Measurements from ENCODE around the gene ZFAND6. TPM values are rescaled to one million over a fixed set of nuclear protein-coding genes. Genes with fewer than 3 reads are reported as not detected.

ZFAND6 gene
- polyA plus RNA-seq, 3 donors, result 41.6 to 106 (median 99.6) TPM

- no CpG with 5 or more reads among the region's 2 CpGs for WGBS (ENCODE audit: insufficient coverage)
- Mint-ChIP-seq H3K9me3 (peaks cover 0 to 2% (median 0%) of the 10 kb centered on the region in 7 donors), H3K4me3 (no peak overlapping the region), H3K36me3 (peaks cover 23 to 27% of the 10 kb centered on the region in 2 donors), H3K27ac (no peak overlapping the region), H3K27me3 (ENCODE audit: low read depth in 3 of 3) (peaks cover 0 to 2% (median 0%) of the 10 kb centered on the region in 3 donors), H3K4me1 (peaks cover 19% of the 10 kb centered on the region)
- H3K36me3 ChIP-seq (replicated peaks in 1 of 2; ENCODE audit: control insufficient read depth in 1 of 2, insufficient read depth in 2 of 2, low read length in 2 of 2), result peaks cover 2 to 32% of the 10 kb centered on the region in 2 donors
- no peak for TF ChIP-seq CTCF (IDR thresholded peaks at IDR 0.05)
- H4K20me1 ChIP-seq (ENCODE audit: insufficient read depth, low read length), result peaks cover 87% of the 10 kb centered on the region
- H3K79me2 ChIP-seq (ENCODE audit: insufficient read depth, low read length), result peaks cover 32% of the 10 kb centered on the region
- no peak overlapping the region for H3K9ac ChIP-seq (ENCODE audit: insufficient read depth, low read length, poor library complexity, severe bottlenecking)
- intact Hi-C loops (cut with micrococcal nuclease), result no loop called here
- no peak for DNase-seq
- H2AFZ ChIP-seq (ENCODE audit: insufficient read depth, low read depth, low read length, poor library complexity, severe bottlenecking), result no peak overlapping the region
- H3K27me3 ChIP-seq (ENCODE audit: control insufficient read depth in 2 of 2, insufficient read depth in 2 of 2, low read length in 2 of 2), result no peaks in the 10 kb centered on the region
- H3K9me3 ChIP-seq (replicated peaks in 1 of 2; ENCODE audit: control insufficient read depth in 1 of 2, insufficient read depth in 1 of 2, low read length in 2 of 2), result no peaks in the 10 kb centered on the region
- peaks cover 0 to 6% of the 10 kb centered on the region in 2 donors for H3K4me1 ChIP-seq (ENCODE audit: control insufficient read depth in 1 of 2, insufficient read depth in 2 of 2, low read length in 2 of 2)
- no peak overlapping the region for H3K4me2 ChIP-seq (replicated peaks; ENCODE audit: extremely low read depth, low read length, poor library complexity, severe bottlenecking)
- no peak overlapping the region for H3K4me3 ChIP-seq (replicated peaks in 1 of 3; ENCODE audit: low read depth in 2 of 3, low read length in 3 of 3)
- H3K27ac ChIP-seq (ENCODE audit: low read depth in 1 of 2, low read length in 2 of 2), result no peak overlapping the region
These were observed 59.5 kb downstream of the ZFAND6 start for GRCh38 chr15:80118956-80119355.

- no peak overlapping the region for H3K4me3 ChIP-seq (replicated peaks in 1 of 3; ENCODE audit: low read depth in 2 of 3, low read length in 3 of 3)
- DNase-seq, result no peak
- intact Hi-C loops (cut with micrococcal nuclease), result no loop called here
- Mint-ChIP-seq H3K36me3 (peaks cover 37 to 42% of the 10 kb centered on the region in 2 donors), H3K27me3 (ENCODE audit: low read depth in 3 of 3) (peaks cover 0 to 2% (median 0%) of the 10 kb centered on the region in 3 donors), H3K9me3 (peaks cover 0 to 2% (median 0%) of the 10 kb centered on the region in 7 donors), H3K27ac (no peak overlapping the region), H3K4me1 (peaks cover 10% of the 10 kb centered on the region), H3K4me3 (no peak overlapping the region)
- peaks cover 25% of the 10 kb centered on the region for H3K79me2 ChIP-seq (ENCODE audit: insufficient read depth, low read length)
- peaks cover 16 to 48% of the 10 kb centered on the region in 2 donors for H3K36me3 ChIP-seq (replicated peaks in 1 of 2; ENCODE audit: control insufficient read depth in 1 of 2, insufficient read depth in 2 of 2, low read length in 2 of 2)
- H3K9me3 ChIP-seq (replicated peaks in 1 of 2; ENCODE audit: control insufficient read depth in 1 of 2, insufficient read depth in 1 of 2, low read length in 2 of 2), result no peaks in the 10 kb centered on the region
- no peaks in the 10 kb centered on the region for H3K27me3 ChIP-seq (ENCODE audit: control insufficient read depth in 2 of 2, insufficient read depth in 2 of 2, low read length in 2 of 2)
- WGBS (ENCODE audit: insufficient coverage), result no CpG with 5 or more reads among the region's 1 CpG
- H3K27ac ChIP-seq (ENCODE audit: low read depth in 1 of 2, low read length in 2 of 2), result no peak overlapping the region
- TF ChIP-seq CTCF (IDR thresholded peaks at IDR 0.05), result no peak
- H3K9ac ChIP-seq (ENCODE audit: insufficient read depth, low read length, poor library complexity, severe bottlenecking), result no peak overlapping the region
- no peak overlapping the region for H3K4me2 ChIP-seq (replicated peaks; ENCODE audit: extremely low read depth, low read length, poor library complexity, severe bottlenecking)
- H2AFZ ChIP-seq (ENCODE audit: insufficient read depth, low read depth, low read length, poor library complexity, severe bottlenecking), result no peak overlapping the region
- peaks cover 0 to 6% of the 10 kb centered on the region in 2 donors for H3K4me1 ChIP-seq (ENCODE audit: control insufficient read depth in 1 of 2, insufficient read depth in 2 of 2, low read length in 2 of 2)
- H4K20me1 ChIP-seq (ENCODE audit: insufficient read depth, low read length), result peaks cover 70% of the 10 kb centered on the region
These were observed 61.2 kb downstream of the ZFAND6 start for GRCh38 chr15:80120636-80121035.

Measured in CD14-positive monocyte (primary cell).